ENCODE measurements around the gene HRH1. TPM values are rescaled to one million over a fixed set of nuclear protein-coding genes. Genes with fewer than 3 reads are reported as not detected.

The HRH1 gene
- total RNA-seq, 1 donor: 20.6 TPM

DNA sequence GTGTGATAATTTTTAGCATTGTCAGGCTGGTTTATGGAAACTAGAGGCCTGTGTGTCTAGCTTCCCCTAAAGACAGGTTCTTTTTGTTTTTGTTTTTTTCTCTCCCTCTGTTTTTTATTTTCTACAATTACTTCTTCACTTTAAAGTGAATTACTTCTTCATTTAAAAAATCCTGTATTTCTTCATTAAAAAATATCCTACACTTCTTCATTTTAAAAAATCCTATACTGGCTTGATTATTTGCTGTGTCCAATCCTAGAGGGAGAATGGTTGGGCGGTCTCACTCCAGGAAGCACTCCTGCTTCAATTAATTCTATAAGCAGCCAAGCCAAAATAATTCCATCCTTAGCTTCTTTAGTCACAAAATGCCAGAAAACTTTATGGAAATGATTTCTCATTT lies 129.7 kb downstream of the HRH1 start:
- no peak for DNase-seq (ENCODE audit: low read depth)
- TF ChIP-seq, protein P1, sequence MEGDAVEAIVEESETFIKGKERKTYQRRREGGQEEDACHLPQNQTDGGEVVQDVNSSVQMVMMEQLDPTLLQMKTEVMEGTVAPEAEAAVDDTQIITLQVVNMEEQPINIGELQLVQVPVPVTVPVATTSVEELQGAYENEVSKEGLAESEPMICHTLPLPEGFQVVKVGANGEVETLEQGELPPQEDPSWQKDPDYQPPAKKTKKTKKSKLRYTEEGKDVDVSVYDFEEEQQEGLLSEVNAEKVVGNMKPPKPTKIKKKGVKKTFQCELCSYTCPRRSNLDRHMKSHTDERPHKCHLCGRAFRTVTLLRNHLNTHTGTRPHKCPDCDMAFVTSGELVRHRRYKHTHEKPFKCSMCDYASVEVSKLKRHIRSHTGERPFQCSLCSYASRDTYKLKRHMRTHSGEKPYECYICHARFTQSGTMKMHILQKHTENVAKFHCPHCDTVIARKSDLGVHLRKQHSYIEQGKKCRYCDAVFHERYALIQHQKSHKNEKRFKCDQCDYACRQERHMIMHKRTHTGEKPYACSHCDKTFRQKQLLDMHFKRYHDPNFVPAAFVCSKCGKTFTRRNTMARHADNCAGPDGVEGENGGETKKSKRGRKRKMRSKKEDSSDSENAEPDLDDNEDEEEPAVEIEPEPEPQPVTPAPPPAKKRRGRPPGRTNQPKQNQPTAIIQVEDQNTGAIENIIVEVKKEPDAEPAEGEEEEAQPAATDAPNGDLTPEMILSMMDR (IDR thresholded peaks at IDR 0.05; ENCODE audit: insufficient read depth, low read length): no peak
- H3K4me3 ChIP-seq (ENCODE audit: low read depth, low read length): no peak overlapping the region

DNA sequence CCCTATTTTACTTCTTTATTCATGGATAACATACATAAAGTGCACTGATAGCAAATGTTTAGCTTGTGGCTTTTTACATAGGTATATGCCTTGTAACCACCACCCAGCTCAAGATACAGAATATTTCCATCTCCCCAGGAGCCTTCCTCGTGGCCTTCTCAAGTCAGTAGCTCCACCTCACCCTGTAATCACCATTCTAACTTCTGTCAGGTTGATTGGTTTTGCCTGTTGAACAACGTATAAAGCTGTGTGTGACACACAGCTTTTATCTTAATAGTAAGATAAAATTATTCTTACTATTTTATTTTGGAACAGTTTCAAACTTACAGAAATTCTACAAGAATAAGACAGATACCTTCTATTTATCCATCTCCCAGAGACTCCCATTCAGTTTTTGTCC lies 131.2 kb downstream of the HRH1 start:
- TF ChIP-seq, protein P1 (IDR thresholded peaks at IDR 0.05; ENCODE audit: insufficient read depth, low read length): no peak
- DNase-seq (ENCODE audit: low read depth): peak; percentile 74
- no peak overlapping the region for H3K4me3 ChIP-seq (ENCODE audit: low read depth, low read length)

DNA sequence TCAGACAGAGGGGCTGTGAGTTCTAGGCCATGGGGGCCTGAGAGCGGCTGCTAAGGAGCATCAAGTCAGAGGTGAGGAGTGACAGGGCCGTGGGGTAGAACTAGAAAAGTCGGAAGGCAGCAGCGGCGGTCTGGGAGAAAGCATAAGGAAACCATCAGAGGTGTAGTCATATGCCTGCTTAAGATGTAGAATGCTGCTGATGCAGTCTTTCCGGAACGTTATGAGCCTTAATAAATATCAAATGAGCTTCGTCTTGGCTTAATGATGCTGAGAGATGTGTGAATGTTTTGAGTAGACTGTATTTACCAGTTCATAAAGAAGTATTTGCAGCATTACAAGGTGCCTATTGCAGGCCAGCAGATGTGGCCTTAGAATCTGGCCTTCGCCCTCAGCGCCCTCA lies 133.1 kb downstream of the HRH1 start:
- TF ChIP-seq, protein P1 (IDR thresholded peaks at IDR 0.05; ENCODE audit: insufficient read depth, low read length): no peak
- no peak overlapping the region for H3K4me3 ChIP-seq (ENCODE audit: low read depth, low read length)
- DNase-seq (ENCODE audit: low read depth): no peak

DNA sequence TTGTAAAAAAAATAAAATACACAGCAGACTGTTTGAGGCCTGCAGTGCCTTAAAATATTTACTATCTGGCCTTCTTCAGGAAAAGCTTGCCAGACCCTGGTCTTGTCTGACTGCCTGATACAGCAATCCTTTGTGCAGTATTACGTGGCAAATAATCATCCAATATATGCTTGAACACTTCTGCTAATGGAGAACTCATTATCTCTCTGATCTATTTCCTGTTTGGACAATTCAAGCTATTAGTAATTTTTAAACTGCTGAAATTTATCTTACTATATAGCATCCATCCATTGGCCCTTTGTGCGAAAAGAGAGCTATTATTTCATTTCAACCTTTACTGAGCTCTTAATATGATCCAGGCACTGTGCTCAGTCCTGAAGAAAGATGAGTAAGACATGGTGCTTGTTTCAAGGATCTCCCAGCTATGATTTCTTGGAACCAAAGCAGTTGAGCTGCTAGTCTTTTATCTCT lies 133.8 kb downstream of the HRH1 start:
- DNase-seq (ENCODE audit: low read depth): peak; percentile 77
- no peak overlapping the region for H3K4me3 ChIP-seq (ENCODE audit: low read depth, low read length)
- TF ChIP-seq, protein P1 (IDR thresholded peaks at IDR 0.05; ENCODE audit: insufficient read depth, low read length): no peak

DNA sequence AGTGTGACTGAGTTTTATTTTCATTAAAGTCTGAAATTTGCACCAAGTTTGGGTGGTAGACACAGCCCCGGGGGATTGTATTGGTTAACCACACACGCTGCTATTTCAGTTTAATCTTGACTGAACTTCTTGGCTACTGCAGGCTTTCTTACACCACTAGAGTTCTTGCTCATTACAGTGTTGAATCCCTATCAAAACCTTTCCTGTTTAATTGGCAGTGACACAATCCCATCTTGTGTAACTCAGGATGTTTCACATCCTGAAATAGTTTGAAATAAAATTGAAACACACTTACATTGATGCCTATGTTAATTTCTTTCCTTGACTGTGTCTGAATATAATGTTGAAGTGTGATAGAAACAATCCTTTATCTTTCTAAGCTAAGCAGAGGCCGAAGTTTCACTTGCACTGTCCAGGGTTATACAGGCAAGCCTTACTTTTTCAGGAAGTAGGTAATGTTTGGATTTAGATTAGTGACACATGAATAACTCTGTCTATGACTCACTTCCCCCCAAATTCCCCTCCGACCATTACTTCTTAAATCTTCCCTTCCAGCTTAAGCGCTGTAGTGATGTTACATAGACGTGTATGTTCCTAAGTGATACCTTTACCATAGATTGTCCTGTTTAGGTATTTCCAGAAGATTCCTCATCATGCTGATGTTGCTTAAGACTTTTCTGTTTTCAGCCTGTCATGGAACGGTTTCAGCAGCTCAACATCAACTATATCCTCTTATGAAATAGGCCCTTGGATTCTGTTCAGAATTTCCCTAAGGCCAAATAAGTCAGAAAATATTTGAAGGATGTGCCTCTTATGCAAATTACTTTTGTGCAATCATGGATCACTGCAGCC lies 134.7 kb downstream of the HRH1 start:
- DNase-seq (ENCODE audit: low read depth): peak; percentile 96
- TF ChIP-seq, protein P1 (IDR thresholded peaks at IDR 0.05; ENCODE audit: insufficient read depth, low read length): no peak
- H3K4me3 ChIP-seq (ENCODE audit: low read depth, low read length): no peak overlapping the region

DNA sequence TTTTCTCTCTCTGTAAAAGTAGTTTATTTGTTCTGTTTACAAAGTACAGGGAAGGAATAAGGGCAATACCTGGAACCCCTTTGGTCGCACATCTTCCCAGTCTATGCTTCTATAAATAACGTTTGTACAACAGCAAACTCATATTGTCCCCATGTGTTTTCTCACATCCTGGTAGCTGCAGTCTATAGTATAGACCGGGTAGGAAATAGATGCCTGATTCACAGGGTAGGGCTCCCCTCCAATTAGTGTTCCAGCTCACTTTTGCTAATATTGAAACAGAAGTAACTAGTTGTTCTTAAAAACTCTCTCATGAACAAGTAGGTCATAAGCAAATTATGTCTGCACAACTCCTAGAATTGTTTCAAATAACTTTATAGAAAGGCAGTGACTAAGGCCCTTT lies 135.6 kb downstream of the HRH1 start:
- TF ChIP-seq, protein P1 (IDR thresholded peaks at IDR 0.05; ENCODE audit: insufficient read depth, low read length): no peak
- no peak for DNase-seq (ENCODE audit: low read depth)
- H3K4me3 ChIP-seq (ENCODE audit: low read depth, low read length): no peak overlapping the region

All from fibroblast of the aortic adventitia (primary cell).